ENCODE results near the gene SPEM1. TPM values are rescaled to one million over a fixed set of nuclear protein-coding genes. Genes with fewer than 3 reads are reported as not detected.

The SPEM1 gene
- total and polyA plus RNA-seq, 10 of the 15 experiments (the other 5 are each of a cell fraction or from before 2014, with no cell fraction given): not detected

- ChIA-PET CTCF (interaction anchor here (0.6 to 2.7 kb wide), 2 partner anchors 9 kb away, joined by 3 to 10 read pairs; no protein-coding TSS in a partner anchor), POLR2A (interaction anchor here (0.5 to 1.9 kb wide), 5 partner anchors 9 to 225 kb away, joined by 3 to 4 read pairs (median 3); no protein-coding TSS in a partner anchor)
Observed at GRCh38 chr17:7445619-7445968, 25.5 kb downstream of the SPEM1 start.

More at GRCh38 chr17:7445619-7445968, 25.5 kb downstream of the SPEM1 start:
- Histone ChIP-seq H3K9me3 (replicated peaks; ENCODE audit: control insufficient read depth, insufficient read depth, low read length) (no peaks in the 10 kb centered on the region), H3K79me2 (ENCODE audit: control insufficient read depth, insufficient read depth, low read length) (no peaks in the 10 kb centered on the region), H3K27ac (ENCODE audit: control insufficient read depth, insufficient read depth) (no peak overlapping the region), H2AFZ (ENCODE audit: control insufficient read depth, low read depth, low read length) (peak overlapping the region; percentile 51; the same call in 1 of the 2 replicates), H3K36me3 (ENCODE audit: control insufficient read depth in 2 of 2, insufficient read depth in 2 of 2, low read length in 1 of 2) (no peaks in the 10 kb centered on the region), H3K4me1 (ENCODE audit: control insufficient read depth, insufficient read depth, low read length) (peaks cover 12% of the 10 kb centered on the region), H3K4me3 (peak overlapping the region; percentile 55; the same call in 1 of the 2 replicates), H3K27me3 (replicated peaks in 1 of 2; ENCODE audit: control insufficient read depth in 2 of 2, insufficient read depth in 2 of 2, low read length in 1 of 2) (peaks cover 1 to 5% of the 10 kb centered on the region in 2 experiments; a peak in 3 of 4 replicates), H3K4me2 (ENCODE audit: control insufficient read depth, insufficient read depth) (peak overlapping the region; percentile 97), H4K20me1 (ENCODE audit: control insufficient read depth, insufficient read depth) (no peaks in the 10 kb centered on the region), H3K9ac (ENCODE audit: control insufficient read depth, insufficient read depth, low read length) (no peak overlapping the region; the same call in 1 of the 2 replicates)
- no TSS peak for BruUV-seq (replicated peaks)
- TF ChIP-seq IKZF2 (IDR thresholded peaks at IDR 0.05): no peak
- TF ChIP-seq WRNIP1 (IDR thresholded peaks at IDR 0.05; ENCODE audit: borderline replicate concordance, low read depth, low read length): no peak
- TF ChIP-seq BCL3 (IDR thresholded peaks at IDR 0.05; ENCODE audit: borderline replicate concordance, insufficient read depth, low read depth, low read length, poor library complexity, severe bottlenecking): no peak
- no peak for TF ChIP-seq POLR2AphosphoS5 (IDR thresholded peaks at IDR 0.05; ENCODE audit: low read length)
- TF ChIP-seq CTCF (IDR thresholded peaks at IDR 0.05 in 2 of 3, conservative IDR thresholded peaks at IDR 0.05 in 1 of 3; ENCODE audit: control insufficient read depth in 2 of 3, extremely low read depth in 1 of 3, insufficient read depth in 1 of 3, low read depth in 3 of 3, low read length in 3 of 3): no peak
- TF ChIP-seq RELA (IDR thresholded peaks at IDR 0.05; ENCODE audit: borderline replicate concordance, partially characterized antibody): no peak
- TF ChIP-seq EED (IDR thresholded peaks at IDR 0.05; ENCODE audit: low read depth): no peak
- no peak for TF ChIP-seq BRCA1 (IDR thresholded peaks at IDR 0.05; ENCODE audit: low read depth, low read length)
- TF ChIP-seq REST (IDR thresholded peaks at IDR 0.05; ENCODE audit: low read depth, low read length): no peak
- DNase-seq (ENCODE audit: low read depth, low spot score) (no peak), ATAC-seq (peak; percentile 51), FAIRE-seq (no peak)
- ChIA-PET SMC1A (ENCODE audit: uncharacterized antibody, unreplicated experiment) (no interaction called here), RAD21 (ENCODE audit: unreplicated experiment) (interaction anchor here (0.5 to 2.7 kb wide), 5 partner anchors 10 to 155 kb away, joined by 3 to 9 read pairs (median 4); partner anchors contain the start of gene TMEM102)
- 5% methylated on average over 15 of the region's 16 CpGs for WGBS (ENCODE audit: insufficient coverage, insufficient replicate concordance, low lambda C conversion rate, missing lambda C conversion rate)
- in situ Hi-C loops (cut with MboI) (no loop called here), intact Hi-C loops (cut with micrococcal nuclease; ENCODE audit: unreplicated experiment) (no loop called here)

All from GM12878 (cell line).